Stimulated activated CD4-positive, alpha-beta T cell treated with anti-CD3 and anti-CD28 coated beads, Interleukin-4, amount 100 ng/mL, for 1 hour (primary cell): ENCODE data around the gene NEIL3.

Experiments used
- DNase-seq: peaks from one replicate; pipeline ENCODE4 v3.0.0-alpha.2; 2020

Gene NEIL3

GRCh38 chr4:177374966-177375365 is 65.3 kb downstream of the NEIL3 start:
- DNase-seq = no peak

DNA sequence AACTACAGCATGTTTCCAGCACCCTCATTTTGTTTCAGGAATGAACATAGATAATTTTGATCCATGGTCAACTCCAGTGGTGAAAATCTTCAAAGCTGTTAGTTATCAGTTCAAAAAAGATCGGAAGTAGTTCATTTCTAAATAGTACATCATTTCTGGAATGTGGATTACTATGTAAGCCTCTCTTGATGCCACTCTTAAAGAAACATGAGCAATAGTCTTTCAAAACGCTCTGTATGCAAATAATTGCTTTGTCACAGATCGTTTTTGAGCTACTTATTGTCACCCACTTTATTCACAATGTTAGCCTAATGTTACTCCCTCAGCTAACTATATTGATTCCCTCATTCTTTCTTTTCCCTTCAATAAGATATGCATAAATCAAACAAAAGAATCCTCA is 65.7 kb downstream of the NEIL3 start:
- DNase-seq = no peak

DNA sequence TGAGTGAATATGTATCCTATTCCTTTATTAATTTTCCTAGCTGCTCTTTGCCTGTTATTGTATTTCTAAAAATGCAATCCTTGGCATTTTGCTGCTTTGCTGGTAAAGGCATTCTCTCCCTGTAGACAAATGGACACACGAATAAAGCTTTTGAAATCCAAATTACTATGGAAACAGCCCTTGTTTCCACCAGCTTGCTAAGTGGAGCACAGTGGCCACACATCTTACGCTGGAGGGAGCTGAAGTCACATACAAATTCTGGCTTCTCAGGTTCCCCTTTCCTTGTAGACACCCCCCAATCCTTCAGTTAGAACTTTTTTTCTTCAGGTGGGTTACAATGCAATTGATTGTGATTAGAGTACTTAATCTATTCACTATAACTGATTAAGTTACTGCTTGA is 66.3 kb downstream of the NEIL3 start:
- no peak for DNase-seq

DNA sequence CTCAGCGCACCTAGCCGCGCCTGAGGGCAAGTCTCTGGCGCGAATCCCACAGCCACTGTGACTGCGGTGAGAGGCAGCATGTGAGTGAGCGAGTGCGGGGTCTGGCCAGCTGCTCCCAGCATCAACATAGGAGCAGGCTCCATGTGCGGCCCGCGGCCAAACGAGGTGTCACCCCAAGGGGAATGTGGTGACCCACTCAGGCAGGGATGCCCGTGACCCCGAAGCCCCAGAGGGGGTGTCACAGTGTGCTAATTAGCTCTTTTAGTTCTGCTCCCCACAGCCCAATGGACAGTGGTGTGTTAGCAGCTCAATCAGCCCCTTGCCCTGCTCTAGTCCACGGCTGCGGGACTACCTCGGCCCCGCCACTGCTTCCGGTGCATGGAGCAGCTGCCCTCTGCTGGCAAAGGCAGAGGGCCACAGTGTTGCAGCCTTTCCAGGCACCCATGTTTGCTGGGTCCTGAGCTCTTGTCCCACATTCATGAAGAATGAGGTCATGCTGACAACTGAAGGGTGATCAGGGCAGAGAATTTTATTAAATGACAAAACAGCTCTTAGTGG is 71.1 kb downstream of the NEIL3 start:
- DNase-seq = no peak

- DNase-seq = no peak
Measured at GRCh38 chr4:177381762-177382310, 72.2 kb downstream of the NEIL3 start.

GRCh38 chr4:177384856-177385397 is 75.3 kb downstream of the NEIL3 start:
- DNase-seq = no peak

DNA sequence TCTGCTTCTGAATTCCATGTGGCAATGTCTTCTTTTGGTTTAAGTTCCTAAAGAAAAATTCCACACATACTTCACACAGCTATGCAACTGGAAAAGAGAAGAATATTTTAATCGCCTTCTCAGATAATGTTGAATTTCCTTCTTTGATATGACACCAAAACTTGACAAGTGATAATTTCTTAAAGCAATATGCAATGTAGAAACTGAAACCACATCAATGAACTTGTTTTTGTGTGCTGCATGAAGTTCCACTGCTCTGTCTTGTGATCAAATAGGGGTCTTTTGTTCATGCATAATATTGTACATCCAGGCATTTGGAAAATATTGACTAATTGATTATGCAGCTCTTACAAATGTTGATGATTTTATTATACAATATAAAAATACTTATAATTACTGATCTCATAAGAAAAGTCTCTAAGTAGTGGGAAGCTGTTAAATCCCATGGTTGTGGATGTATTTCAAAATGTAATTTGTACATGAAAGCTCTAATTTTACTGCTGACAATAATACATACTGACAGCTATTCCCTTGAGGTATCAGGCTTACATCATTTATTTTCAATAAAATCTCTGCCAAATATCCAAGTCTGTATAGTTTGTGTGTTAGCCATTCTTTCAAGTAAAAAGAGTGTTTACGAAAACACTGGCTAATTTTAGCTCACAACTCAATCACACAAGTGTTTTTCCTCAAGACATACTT is 76.1 kb downstream of the NEIL3 start:
- DNase-seq = no peak

DNA sequence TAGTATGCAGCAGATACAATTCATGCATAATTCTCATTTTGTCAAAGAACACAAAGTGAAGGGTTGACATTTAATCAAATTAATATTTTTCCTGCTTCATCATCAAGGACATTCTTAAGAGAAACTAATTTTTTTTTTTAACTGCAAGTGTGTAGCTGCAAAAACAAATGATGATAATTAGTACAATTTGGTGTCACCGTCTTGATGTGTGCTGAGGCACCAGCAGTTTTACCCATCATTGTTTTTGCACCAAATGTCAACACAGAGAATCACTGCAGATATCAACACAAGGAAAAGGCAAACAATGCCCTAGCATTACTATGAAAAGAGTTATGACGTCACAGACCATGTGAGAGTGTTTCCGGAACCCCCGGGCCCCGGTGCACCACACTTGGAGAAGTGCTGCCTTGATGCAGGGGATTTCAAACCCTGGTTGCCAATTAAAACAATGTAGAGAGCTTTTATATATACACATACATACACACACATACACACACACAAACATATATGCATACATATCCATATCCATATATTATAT is 76.7 kb downstream of the NEIL3 start:
- no peak for DNase-seq

DNA sequence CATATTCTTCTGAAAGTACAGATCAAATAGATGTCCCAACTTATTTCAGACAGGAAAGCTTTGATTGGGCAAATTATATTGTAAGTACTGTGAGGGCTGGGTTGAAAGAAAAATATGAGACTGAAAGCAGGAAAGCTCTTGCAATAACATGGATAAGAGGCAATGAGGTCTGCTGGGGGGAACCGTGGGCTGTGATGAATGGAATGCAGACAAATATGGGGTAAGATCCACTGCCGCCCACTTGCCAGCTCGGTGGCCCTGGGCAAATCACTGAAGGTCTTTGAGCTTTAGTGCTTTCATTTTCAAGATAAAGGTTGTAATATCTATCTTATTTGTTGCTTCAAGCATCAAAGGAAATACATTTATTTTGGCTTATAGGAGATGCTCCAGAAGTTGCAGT is 81.6 kb downstream of the NEIL3 start:
- no peak for DNase-seq

- DNase-seq = no peak
Measured at GRCh38 chr4:177391953-177392352, 82.3 kb downstream of the NEIL3 start.

GRCh38 chr4:177393236-177393635 is 83.6 kb downstream of the NEIL3 start:
- DNase-seq = no peak

DNA sequence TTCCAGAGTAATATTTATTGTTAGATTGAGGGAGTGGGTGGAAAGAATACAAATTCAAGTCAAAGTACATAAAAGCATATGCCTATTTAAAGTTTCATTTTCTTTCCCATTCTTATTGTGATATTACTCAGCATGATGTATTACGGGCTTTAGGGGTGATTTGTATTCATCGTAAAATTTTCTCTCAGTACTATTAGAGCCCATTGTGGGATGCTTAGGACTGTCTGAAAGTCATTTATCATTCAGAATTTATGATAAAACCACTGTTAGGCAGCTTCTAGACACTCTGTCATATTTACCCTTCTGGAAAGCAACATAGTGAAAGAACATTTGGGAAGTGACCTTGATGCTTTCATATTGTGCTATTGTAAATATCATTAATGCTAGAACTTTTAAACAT is 86.7 kb downstream of the NEIL3 start:
- DNase-seq = no peak

DNA sequence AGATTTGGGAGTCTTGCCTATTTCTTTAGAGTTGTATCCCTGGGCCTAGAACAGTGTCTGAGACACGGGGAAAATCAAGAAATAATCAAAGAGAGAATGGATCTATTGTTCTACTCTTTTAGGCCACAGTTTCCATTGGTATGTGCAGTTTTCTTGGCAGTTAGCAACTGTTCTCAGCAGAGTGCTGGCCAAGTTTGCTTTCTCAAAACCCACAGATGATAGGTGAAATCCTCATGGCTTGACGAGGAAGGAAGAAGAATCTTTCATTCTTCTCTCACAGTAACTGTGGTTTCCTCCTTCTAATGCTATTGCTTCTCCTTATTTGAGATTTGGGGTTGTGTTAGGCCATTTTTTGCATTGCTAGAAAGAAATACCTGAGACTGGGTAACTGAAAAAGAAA is 90.4 kb downstream of the NEIL3 start:
- no peak for DNase-seq

DNA sequence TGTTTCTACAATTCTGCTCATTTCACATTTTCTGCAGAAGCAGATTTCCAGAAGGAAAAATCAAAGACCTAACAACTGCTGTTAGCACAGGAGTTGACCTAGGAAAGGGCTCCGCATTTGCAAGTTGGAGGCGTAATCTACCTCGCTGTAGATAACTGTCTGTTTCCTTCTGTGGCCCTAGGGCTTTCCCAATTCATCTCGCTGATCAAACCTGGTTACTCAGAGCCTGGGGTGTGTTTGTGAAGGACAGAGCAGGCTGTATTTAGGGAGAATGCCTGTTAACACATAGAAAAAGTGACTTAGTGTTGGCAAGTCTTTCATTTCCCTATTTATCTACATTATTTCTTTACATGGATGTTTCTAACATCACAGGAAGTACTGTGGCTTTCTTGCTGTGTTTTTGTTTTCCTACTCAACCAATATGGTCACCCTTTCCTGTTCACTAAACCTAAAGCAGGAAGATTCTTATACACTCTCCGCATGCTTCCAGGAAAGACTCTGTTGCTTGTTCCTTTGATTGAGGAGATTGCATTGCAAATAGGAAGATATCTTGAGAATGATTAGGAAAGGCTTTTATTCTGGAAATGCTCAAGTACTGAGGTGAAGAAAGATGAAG is 92.1 kb downstream of the NEIL3 start:
- no peak for DNase-seq

DNA sequence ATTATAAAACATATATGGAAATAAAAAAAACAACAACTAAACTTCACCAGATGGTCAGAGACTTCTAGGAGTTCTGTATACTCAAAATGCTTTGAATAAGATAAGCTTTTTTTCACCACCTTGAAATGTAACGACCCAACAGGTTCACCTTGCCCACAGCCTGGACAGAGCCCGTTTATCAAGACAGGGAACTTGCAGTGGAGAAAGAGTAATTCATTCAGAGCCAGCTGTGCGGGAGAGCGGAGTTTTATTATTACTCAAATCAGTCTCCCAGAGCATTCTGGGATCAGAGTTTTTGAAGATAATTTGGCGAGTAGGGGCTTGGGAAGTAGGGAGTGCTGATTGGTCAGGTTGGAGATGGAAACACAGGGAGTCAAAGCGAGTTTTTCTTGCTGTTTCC is 94.1 kb downstream of the NEIL3 start:
- DNase-seq = no peak

DNA sequence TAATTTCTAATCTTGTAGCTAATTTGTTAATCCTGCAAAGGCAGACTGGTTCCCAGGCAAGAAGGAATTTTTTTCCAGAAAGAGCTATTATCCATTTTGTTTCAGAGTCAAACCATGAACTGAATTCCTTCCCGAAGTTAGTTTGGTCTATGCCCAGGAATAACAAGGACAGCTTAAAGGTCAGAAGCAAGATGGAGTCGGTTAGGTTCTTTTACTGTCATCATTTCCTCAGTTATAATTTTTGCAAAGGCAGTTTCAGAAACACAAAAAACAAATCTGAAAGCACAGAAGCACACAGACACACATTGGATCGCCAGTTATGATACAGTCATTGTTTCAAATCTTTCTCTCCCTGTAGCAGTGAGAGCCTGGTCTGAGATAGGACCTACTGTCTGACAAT is 94.7 kb downstream of the NEIL3 start:
- DNase-seq = no peak

GRCh38 chr4:177404986-177405385 is 95.3 kb downstream of the NEIL3 start:
- no peak for DNase-seq

- no peak for DNase-seq
Measured at GRCh38 chr4:177405508-177405907, 95.8 kb downstream of the NEIL3 start.

GRCh38 chr4:177408023-177408422 is 98.3 kb downstream of the NEIL3 start:
- DNase-seq = no peak

- no peak for DNase-seq
Measured at GRCh38 chr4:177410566-177410965, 100.9 kb downstream of the NEIL3 start.

GRCh38 chr4:177411996-177412395 is 102.3 kb downstream of the NEIL3 start:
- DNase-seq = no peak
